T47D (cell line): Measurements from ENCODE around the gene PTPRZ1.
A peak's percentile ranks its signal among the peaks of the same experiment; 100 is the strongest.

Source experiments
- DNase-seq, 2 experiments: peaks; one replicate each; pipeline versions ENCODE4 v3.0.0 to v3.0.0-alpha.2; 2011 to 2012; ENCODE audit warnings: low read depth in 1 of 2, low spot score in 1 of 2
- JUND ChIP-seq: IDR thresholded peaks from 2 replicates; pipeline ENCODE4 v1.6.1; 2012; ENCODE audit warnings: low read depth
- in situ Hi-C: cut with HindIII; loops from 2 replicates; pipeline ENCODE4 v1.10.0; 2016; ENCODE audit warnings: low sequenced_read_pairs, low pct_unique_long_range_greater_than_20kb

The PTPRZ1 gene

GRCh38 chr7:122073635-122074034 is 200.7 kb downstream of the PTPRZ1 start:
- no peak for DNase-seq
- TF ChIP-seq JUND, result no peak
- in situ Hi-C loops, result no loop called here

- no peak for TF ChIP-seq JUND
- in situ Hi-C loops, result no loop called here
Measured at GRCh38 chr7:122082160-122082559, 209.2 kb downstream of the PTPRZ1 start.

GRCh38 chr7:122082670-122083069 is 209.7 kb downstream of the PTPRZ1 start:
- no peak for DNase-seq
- in situ Hi-C loops, result no loop called here
- TF ChIP-seq JUND, result no peak

More at GRCh38 chr7:122082160-122082559, 209.2 kb downstream of the PTPRZ1 start:
- DNase-seq, result no peak

GRCh38 chr7:122092964-122093797 is 220.2 kb downstream of the PTPRZ1 start:
- peak; percentile 11 to 77 for DNase-seq
- no peak for TF ChIP-seq JUND
- in situ Hi-C loops, result no loop called here

- in situ Hi-C loops, result no loop called here
- DNase-seq, result no peak
- no peak for TF ChIP-seq JUND
Measured at GRCh38 chr7:122094549-122094948, 221.6 kb downstream of the PTPRZ1 start.

- in situ Hi-C loops, result no loop called here
- DNase-seq, result no peak
- no peak for TF ChIP-seq JUND
Measured at GRCh38 chr7:122095642-122096041, 222.7 kb downstream of the PTPRZ1 start.

GRCh38 chr7:122100021-122100420 is 227.1 kb downstream of the PTPRZ1 start:
- in situ Hi-C loops, result no loop called here
- no peak for TF ChIP-seq JUND
- no peak for DNase-seq

- in situ Hi-C loops, result no loop called here
- DNase-seq, result no peak
- no peak for TF ChIP-seq JUND
Measured at GRCh38 chr7:122103064-122103463, 230.1 kb downstream of the PTPRZ1 start.
